Astrocyte (in vitro differentiated cells and primary cell): ENCODE data around the gene CCDC3.

Experiments used
- CTCF ChIP-seq: IDR thresholded peaks from 2 replicates; pipeline ENCODE4 v1.5.1; 2011; ENCODE audit warnings: low read depth, mild to moderate bottlenecking, inconsistent platforms, low read length, moderate library complexity; ENCODE audit not compliant: insufficient read depth
- EZH2 ChIP-seq: IDR thresholded peaks from 2 replicates; pipeline ENCODE4 v1.6.1; 2012; ENCODE audit warnings: mild to moderate bottlenecking, low read length, inconsistent platforms; ENCODE audit not compliant: insufficient read depth

GRCh38 chr10:12919574-12919973, 81.9 kb downstream of the CCDC3 start:
- no peak for TF ChIP-seq CTCF
- no peak for TF ChIP-seq EZH2
